ENCODE results near the gene DDX17.

The DDX17 gene

DNA sequence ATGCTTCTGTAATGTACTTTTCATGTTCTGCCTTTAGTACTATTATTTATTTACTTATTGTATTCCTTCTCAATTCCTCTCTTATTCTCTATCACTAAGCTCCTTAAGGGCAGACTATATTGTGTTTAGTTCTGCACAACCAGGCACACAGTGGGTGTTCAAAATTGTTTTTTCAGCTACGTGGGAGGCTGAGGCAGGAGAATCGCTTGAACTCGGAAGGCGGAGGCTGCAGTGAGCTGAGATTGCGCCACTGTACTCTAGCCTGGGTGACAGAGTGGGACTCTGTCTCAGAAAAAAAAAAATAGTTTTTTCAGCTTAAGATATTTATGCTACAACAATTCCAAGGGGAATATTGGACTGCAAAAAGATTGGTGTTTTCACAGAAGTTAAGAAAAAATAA lies 17.4 kb upstream of the DDX17 start:
- TF ChIP-seq, protein P1, sequence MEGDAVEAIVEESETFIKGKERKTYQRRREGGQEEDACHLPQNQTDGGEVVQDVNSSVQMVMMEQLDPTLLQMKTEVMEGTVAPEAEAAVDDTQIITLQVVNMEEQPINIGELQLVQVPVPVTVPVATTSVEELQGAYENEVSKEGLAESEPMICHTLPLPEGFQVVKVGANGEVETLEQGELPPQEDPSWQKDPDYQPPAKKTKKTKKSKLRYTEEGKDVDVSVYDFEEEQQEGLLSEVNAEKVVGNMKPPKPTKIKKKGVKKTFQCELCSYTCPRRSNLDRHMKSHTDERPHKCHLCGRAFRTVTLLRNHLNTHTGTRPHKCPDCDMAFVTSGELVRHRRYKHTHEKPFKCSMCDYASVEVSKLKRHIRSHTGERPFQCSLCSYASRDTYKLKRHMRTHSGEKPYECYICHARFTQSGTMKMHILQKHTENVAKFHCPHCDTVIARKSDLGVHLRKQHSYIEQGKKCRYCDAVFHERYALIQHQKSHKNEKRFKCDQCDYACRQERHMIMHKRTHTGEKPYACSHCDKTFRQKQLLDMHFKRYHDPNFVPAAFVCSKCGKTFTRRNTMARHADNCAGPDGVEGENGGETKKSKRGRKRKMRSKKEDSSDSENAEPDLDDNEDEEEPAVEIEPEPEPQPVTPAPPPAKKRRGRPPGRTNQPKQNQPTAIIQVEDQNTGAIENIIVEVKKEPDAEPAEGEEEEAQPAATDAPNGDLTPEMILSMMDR (IDR thresholded peaks at IDR 0.05; ENCODE audit: borderline replicate concordance, insufficient read depth, low read depth, low read length), result no peak
- no peak overlapping the region for H3K4me3 ChIP-seq (ENCODE audit: low read depth, low read length)

DNA sequence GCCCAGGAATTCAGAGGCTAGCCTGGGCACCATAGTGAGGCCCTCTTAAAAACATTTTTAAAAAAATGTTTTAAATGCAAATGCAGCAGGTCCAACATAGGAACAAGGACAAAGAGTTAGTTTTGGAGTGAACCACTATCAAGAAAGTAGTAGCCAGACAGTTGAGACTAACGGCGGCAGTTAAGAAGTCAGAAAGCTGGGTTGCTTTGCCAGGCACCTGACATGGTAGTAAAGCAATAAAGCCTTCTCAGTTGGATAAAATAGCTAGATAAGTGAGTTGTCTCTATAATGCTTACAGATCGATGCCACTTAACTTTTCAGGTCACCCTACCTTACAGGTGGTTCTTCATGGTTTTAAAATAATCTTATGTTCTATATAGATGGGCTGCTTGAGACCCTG lies 16.9 kb upstream of the DDX17 start:
- no peak overlapping the region for H3K4me3 ChIP-seq (ENCODE audit: low read depth, low read length)
- TF ChIP-seq, protein P1 (IDR thresholded peaks at IDR 0.05; ENCODE audit: borderline replicate concordance, insufficient read depth, low read depth, low read length), result no peak

DNA sequence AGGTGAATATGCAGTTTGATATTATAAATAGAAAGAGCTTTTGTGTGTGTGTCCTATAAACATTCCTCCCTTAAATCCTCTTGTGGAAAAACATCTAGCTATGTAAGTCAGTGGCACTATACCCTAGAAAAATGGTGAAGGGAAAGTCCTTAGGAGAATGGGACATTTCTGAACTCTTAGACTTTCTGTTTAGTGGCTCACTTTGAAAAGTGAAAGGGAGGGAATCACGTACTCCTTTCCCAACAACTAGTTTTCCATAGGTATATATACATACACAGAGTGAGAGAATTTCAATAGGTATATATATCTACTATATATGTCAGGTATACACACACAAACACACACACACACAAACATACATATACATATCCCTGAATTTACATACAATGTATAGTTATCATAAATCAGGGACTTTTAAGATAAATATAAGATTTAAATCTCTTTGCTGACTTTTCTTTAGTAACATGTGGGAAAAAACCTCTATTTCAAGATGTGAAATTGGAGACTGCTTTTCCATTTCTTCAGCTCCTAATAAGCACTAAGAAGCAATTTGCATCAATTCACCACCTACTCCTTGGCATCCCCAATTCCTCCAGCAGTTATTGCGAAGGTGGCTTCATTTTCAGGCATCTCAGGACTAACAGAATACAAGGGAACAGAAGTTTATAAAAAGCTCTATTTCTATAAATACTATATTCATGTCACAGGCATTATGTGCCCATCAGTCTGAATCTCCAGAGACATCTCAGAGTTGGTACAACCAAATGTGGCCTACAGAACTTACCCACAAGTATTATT lies 13.5 kb upstream of the DDX17 start:
- H3K4me3 ChIP-seq (ENCODE audit: low read depth, low read length), result no peak overlapping the region
- TF ChIP-seq, protein P1 (IDR thresholded peaks at IDR 0.05; ENCODE audit: borderline replicate concordance, insufficient read depth, low read depth, low read length), result no peak

DNA sequence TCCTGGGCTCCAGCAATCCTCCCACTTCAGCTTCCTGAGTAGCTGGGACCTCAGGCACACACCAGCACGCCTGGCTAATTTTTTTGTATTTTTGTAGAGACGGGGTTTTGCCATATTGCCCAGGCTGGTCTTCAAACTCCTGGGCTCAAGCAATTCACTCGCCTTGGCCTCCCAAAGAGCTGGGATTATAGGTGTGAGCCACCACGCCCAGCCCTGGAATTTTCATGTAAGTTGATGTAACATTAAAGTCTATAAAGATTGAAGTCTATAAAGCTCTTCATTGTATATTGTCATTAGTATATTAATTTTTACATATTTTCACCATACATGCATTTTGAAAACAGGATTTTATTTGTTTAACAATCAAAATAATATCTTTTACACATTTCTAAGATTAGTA lies 12.5 kb upstream of the DDX17 start:
- TF ChIP-seq, protein P1 (IDR thresholded peaks at IDR 0.05; ENCODE audit: borderline replicate concordance, insufficient read depth, low read depth, low read length), result no peak

DNA sequence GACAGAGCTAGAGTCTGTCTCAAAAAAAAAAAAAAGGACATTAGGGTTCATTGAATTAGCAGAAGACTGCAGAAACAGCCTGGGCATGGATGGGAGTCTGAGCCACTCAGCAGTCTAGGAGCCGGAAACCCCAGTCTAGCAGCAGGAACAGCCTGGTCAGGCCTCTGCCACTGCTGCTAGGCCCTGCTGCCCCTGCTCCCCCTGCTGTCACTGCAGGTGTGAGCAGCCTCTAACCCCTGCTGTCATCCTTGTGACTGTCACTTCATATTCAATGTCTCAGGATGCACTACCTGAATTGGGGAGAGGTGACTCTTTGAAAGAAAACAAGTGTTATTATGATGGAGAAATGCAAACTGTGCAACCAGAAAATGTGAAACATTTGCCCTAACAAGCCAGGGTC lies 7.0 kb upstream of the DDX17 start:
- H3K4me3 ChIP-seq (ENCODE audit: low read depth, low read length), result no peak overlapping the region
- TF ChIP-seq, protein P1 (IDR thresholded peaks at IDR 0.05; ENCODE audit: borderline replicate concordance, insufficient read depth, low read depth, low read length), result peak; percentile 70

More for the DNA sequence above, 12.5 kb upstream of the DDX17 start:
- H3K4me3 ChIP-seq (ENCODE audit: low read depth, low read length), result no peak overlapping the region

DNA sequence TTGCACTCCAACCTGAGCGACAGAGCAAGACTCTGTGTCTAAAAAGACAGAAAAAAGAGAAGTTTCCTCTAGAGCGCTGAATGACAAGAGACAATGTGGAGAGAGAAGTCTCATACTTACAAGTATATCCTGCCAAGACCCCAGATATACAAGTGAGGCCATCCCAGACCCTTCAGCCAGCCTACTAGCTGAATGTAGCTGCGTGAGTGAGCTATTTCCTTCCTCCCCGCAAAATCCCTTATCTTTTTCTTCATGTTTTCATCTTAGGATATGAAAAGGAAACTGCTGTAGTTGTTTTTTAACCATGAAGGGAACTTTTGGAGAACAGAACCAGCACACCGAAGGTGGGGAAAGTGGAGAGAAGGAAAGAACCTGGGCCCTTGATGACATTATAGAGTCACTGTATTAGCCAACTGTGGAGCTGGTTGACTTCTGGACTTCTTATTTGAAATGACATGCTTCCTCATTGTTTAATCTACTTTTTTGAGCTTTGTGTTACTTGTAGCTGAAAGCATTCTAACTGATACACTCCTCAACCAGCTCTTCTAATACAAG lies 4.4 kb upstream of the DDX17 start:
- no peak overlapping the region for H3K4me3 ChIP-seq (ENCODE audit: low read depth, low read length)
- TF ChIP-seq, protein P1 (IDR thresholded peaks at IDR 0.05; ENCODE audit: borderline replicate concordance, insufficient read depth, low read depth, low read length), result no peak

Data from GM12875 (cell line).